Measurements from ENCODE around the gene KIF1C. TPM values are rescaled to one million over a fixed set of nuclear protein-coding genes. Genes with fewer than 3 reads are reported as not detected.

KIF1C gene
- total RNA-seq, 2 donors from 2014 or later, result 39.4 to 80.3 TPM

DNA sequence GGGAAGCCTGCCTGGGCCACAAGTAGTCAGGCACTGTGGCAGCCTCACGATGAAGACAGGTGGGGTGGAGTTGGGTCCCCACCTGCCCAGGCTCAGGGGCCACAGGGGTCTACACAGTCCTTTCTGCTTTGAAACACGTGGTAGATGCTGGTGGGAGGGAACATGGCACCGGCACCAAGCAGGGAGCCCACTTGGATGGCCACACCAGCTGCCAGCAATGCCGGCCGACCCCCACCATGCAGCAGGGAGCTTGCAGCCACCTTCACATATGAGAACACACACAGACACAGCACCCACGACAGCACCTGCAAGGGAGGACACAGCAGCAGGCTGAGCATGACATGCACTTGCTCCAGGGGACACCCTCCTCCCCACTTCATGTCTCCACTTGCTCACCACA lies 35.1 kb downstream of the KIF1C start:
- no peak for ATAC-seq
- Mint-ChIP-seq H3K4me1 (ENCODE audit: low read depth in 2 of 2) (peaks cover 10 to 16% of the 10 kb centered on the region in 2 donors), H3K4me3 (no peak overlapping the region), H3K9me3 (no peaks in the 10 kb centered on the region), H3K27me3 (peaks cover 0 to 2% of the 10 kb centered on the region in 2 donors), H3K36me3 (no peaks in the 10 kb centered on the region), H3K27ac (no peak overlapping the region)
- DNase-seq (ENCODE audit: low spot score), result no peak

- Mint-ChIP-seq H3K27ac (no peak overlapping the region), H3K36me3 (no peaks in the 10 kb centered on the region), H3K27me3 (peaks cover 0 to 2% of the 10 kb centered on the region in 2 donors), H3K9me3 (no peaks in the 10 kb centered on the region), H3K4me3 (no peak overlapping the region), H3K4me1 (ENCODE audit: low read depth in 2 of 2) (peaks cover 7 to 16% of the 10 kb centered on the region in 2 donors)
- ATAC-seq, result no peak
- DNase-seq (ENCODE audit: low spot score), result no peak
Measured at GRCh38 chr17:5033352-5034015, 35.7 kb downstream of the KIF1C start.

GRCh38 chr17:5034063-5034462 lies 36.3 kb downstream of the KIF1C start:
- Mint-ChIP-seq H3K9me3 (no peaks in the 10 kb centered on the region), H3K36me3 (no peaks in the 10 kb centered on the region), H3K27me3 (peaks cover 0 to 2% of the 10 kb centered on the region in 2 donors), H3K4me3 (no peak overlapping the region), H3K27ac (no peak overlapping the region), H3K4me1 (ENCODE audit: low read depth in 2 of 2) (peaks cover 7 to 16% of the 10 kb centered on the region in 2 donors)
- DNase-seq (ENCODE audit: low spot score), result no peak
- ATAC-seq, result no peak

GRCh38 chr17:5034651-5035050 lies 36.9 kb downstream of the KIF1C start:
- no peak for ATAC-seq
- Mint-ChIP-seq H3K4me1 (ENCODE audit: low read depth in 2 of 2) (peaks cover 7 to 16% of the 10 kb centered on the region in 2 donors), H3K9me3 (no peaks in the 10 kb centered on the region), H3K27me3 (peaks cover 0 to 2% of the 10 kb centered on the region in 2 donors), H3K4me3 (no peak overlapping the region), H3K36me3 (no peaks in the 10 kb centered on the region), H3K27ac (no peak overlapping the region)
- DNase-seq (ENCODE audit: low spot score), result no peak

- no peak for DNase-seq (ENCODE audit: low spot score)
- no peaks in the 10 kb centered on the region for H3K36me3 Mint-ChIP-seq
- no peak for ATAC-seq
- H3K27me3 Mint-ChIP-seq, result peaks cover 0 to 2% of the 10 kb centered on the region in 2 donors
- H3K27ac Mint-ChIP-seq, result no peak within 1 kb of the TSS
- H3K4me3 Mint-ChIP-seq, result no peak within 1 kb of the TSS
- H3K9me3 Mint-ChIP-seq, result no peaks in the 10 kb centered on the region
- H3K4me1 Mint-ChIP-seq (ENCODE audit: low read depth in 2 of 2), result peaks cover 7 to 16% of the 10 kb centered on the region in 2 donors
Measured at GRCh38 chr17:5035315-5035714, 37.6 kb downstream of the KIF1C start, which contains the start of gene SLC52A1. Gene SLC52A1, minus strand, starts transcription at chr17:5035426. Its CDS starts 820 bp downstream, at chr17:5034606.

- no peak for ATAC-seq
- Mint-ChIP-seq H3K27ac (peak overlapping the region; percentile 52 to 55), H3K36me3 (no peaks in the 10 kb centered on the region), H3K4me1 (ENCODE audit: low read depth in 2 of 2) (peaks cover 5 to 8% of the 10 kb centered on the region in 2 donors), H3K4me3 (peak overlapping the region; percentile 61), H3K9me3 (no peaks in the 10 kb centered on the region), H3K27me3 (no peaks in the 10 kb centered on the region)
- no peak for DNase-seq (ENCODE audit: low spot score)
Measured at GRCh38 chr17:5042157-5043022, 44.6 kb downstream of the KIF1C start.

GRCh38 chr17:5043524-5043923 lies 45.8 kb downstream of the KIF1C start:
- ATAC-seq, result no peak
- peaks cover 8% of the 10 kb centered on the region in 2 donors for H3K4me1 Mint-ChIP-seq (ENCODE audit: low read depth in 2 of 2)
- no peaks in the 10 kb centered on the region for H3K27me3 Mint-ChIP-seq
- no peaks in the 10 kb centered on the region for H3K36me3 Mint-ChIP-seq
- H3K9me3 Mint-ChIP-seq, result no peaks in the 10 kb centered on the region
- H3K4me3 Mint-ChIP-seq, result no peak overlapping the region
- peak overlapping the region in 1 of 2 donors; percentile 55 for H3K27ac Mint-ChIP-seq
- DNase-seq (ENCODE audit: low spot score), result no peak

- ATAC-seq, result no peak
- H3K4me1 Mint-ChIP-seq (ENCODE audit: low read depth in 2 of 2), result peaks cover 8 to 12% of the 10 kb centered on the region in 2 donors
- no peak overlapping the region for H3K27ac Mint-ChIP-seq
Measured at GRCh38 chr17:5044630-5045029, 46.9 kb downstream of the KIF1C start.

GRCh38 chr17:5045496-5045895 lies 47.7 kb downstream of the KIF1C start:
- DNase-seq (ENCODE audit: low spot score) (no peak), ATAC-seq (no peak)
- no peak overlapping the region for H3K4me3 Mint-ChIP-seq
- no peaks in the 10 kb centered on the region for H3K27me3 Mint-ChIP-seq
- no peak overlapping the region for H3K27ac Mint-ChIP-seq
- H3K9me3 Mint-ChIP-seq, result no peaks in the 10 kb centered on the region
- H3K36me3 Mint-ChIP-seq, result no peaks in the 10 kb centered on the region
- peaks cover 8 to 13% of the 10 kb centered on the region in 2 donors for H3K4me1 Mint-ChIP-seq (ENCODE audit: low read depth in 2 of 2)

More at GRCh38 chr17:5044630-5045029, 46.9 kb downstream of the KIF1C start:
- Mint-ChIP-seq H3K36me3 (no peaks in the 10 kb centered on the region), H3K9me3 (no peaks in the 10 kb centered on the region), H3K27me3 (no peaks in the 10 kb centered on the region), H3K4me3 (no peak overlapping the region)
- DNase-seq (ENCODE audit: low spot score), result no peak

DNA sequence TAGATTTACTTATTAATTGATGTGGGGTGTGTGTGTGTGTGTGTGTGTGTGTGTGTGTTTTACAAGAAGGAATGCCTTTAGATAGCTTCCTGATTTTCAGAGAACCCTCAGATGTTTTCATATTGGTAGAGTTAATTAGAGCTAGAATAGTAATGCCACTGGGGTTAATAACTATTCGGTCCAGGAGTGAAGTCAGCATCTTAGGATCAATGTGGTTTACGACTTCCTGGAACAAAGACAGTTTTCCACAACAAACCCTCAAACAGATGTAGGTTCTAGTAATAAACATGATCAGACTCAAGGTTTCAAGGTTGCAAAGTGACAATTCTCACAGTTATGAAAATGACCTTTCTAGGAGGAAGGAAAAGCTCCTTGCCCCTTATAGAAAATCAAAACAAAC lies 49.7 kb downstream of the KIF1C start:
- H3K27me3 Mint-ChIP-seq, result no peaks in the 10 kb centered on the region
- H3K4me3 Mint-ChIP-seq, result no peak overlapping the region
- no peak overlapping the region for H3K27ac Mint-ChIP-seq
- H3K9me3 Mint-ChIP-seq, result no peaks in the 10 kb centered on the region
- peaks cover 3 to 7% of the 10 kb centered on the region in 2 donors for H3K4me1 Mint-ChIP-seq (ENCODE audit: low read depth in 2 of 2)
- ATAC-seq, result no peak
- no peaks in the 10 kb centered on the region for H3K36me3 Mint-ChIP-seq
- no peak for DNase-seq (ENCODE audit: low spot score)

GRCh38 chr17:5049314-5049841 lies 51.6 kb downstream of the KIF1C start:
- no peaks in the 10 kb centered on the region for H3K36me3 Mint-ChIP-seq
- no peaks in the 10 kb centered on the region for H3K27me3 Mint-ChIP-seq
- no peak for DNase-seq (ENCODE audit: low spot score)
- H3K9me3 Mint-ChIP-seq, result no peaks in the 10 kb centered on the region
- peak in 1 of 2 donors; percentile 62 for ATAC-seq
- peaks cover 3 to 4% of the 10 kb centered on the region in 2 donors for H3K4me1 Mint-ChIP-seq (ENCODE audit: low read depth in 2 of 2)
- H3K27ac Mint-ChIP-seq, result peak overlapping the region in 1 of 2 donors; percentile 37
- H3K4me3 Mint-ChIP-seq, result no peak overlapping the region

- Mint-ChIP-seq H3K9me3 (no peaks in the 10 kb centered on the region), H3K4me3 (no peak overlapping the region), H3K36me3 (no peaks in the 10 kb centered on the region), H3K27ac (no peak overlapping the region), H3K27me3 (no peaks in the 10 kb centered on the region), H3K4me1 (ENCODE audit: low read depth in 2 of 2) (peaks cover 3 to 4% of the 10 kb centered on the region in 2 donors)
- DNase-seq (ENCODE audit: low spot score) (no peak), ATAC-seq (no peak)
Measured at GRCh38 chr17:5050278-5050677, 52.5 kb downstream of the KIF1C start.

DNA sequence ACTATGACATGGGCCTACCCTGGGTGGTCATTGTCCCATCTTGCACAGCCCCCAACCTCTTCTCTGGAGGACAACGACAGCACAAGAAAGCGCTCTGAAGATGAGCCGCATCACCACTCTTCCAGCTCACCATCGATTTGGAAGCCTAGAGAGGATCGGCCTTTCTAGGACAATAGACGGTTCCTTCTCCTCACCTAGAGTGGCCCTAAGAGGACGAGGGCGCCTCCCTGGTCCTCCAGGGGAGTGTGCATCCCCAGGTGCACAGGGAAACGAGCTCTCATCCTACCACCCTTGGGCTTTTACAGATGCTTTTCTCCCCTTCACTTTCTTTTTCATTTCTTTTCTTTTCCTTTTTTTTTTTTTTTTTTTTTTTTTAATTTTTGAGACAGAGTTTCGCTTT lies 57.8 kb downstream of the KIF1C start:
- Mint-ChIP-seq H3K27ac (no peak overlapping the region), H3K4me3 (no peak overlapping the region), H3K27me3 (peaks cover 2 to 7% of the 10 kb centered on the region in 2 donors), H3K9me3 (no peaks in the 10 kb centered on the region), H3K4me1 (ENCODE audit: low read depth in 2 of 2) (no peaks in the 10 kb centered on the region), H3K36me3 (no peaks in the 10 kb centered on the region)
- ATAC-seq (no peak), DNase-seq (ENCODE audit: low spot score) (no peak)
